ENCODE measurements around the gene ZNF629. TPM values are rescaled to one million over a fixed set of nuclear protein-coding genes. Genes with fewer than 3 reads are reported as not detected.
A peak's percentile ranks its signal among the peaks of the same experiment; 100 is the strongest.

The ZNF629 gene
- total RNA-seq, 2 experiments from 2014 or later: 1.6 to 1.7 TPM

DNA sequence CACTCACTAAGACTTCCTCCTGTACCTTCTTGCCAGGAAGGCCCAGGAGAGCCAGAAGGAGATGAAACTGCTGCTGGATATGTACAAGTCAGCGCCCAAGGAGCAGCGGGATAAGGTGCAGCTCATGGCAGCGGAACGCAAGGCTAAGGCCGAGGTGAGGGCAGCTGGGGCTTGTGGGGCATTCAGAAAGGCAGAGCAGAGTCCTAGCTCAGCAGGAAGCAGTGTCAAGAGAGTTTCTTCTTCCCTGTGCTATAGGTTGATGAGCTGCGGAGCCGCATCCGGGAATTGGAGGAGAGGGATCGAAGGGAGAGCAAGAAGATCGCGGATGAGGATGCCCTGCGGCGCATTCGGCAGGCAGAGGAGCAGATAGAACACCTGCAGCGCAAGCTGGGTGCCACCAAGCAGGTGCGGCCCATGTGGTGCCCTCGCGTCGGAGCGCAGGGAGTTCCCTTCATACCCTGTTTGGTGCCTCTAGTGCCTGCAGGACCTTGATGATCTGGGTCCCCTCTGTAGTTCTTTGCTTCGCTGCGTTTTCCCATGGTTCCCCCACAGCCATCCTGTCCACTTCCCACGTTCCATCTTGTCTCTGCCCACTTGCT, 18.3 kb downstream of the ZNF629 start:
- ChIA-PET POLR2A (interaction anchor here (0.6 to 1.1 kb wide), 3 partner anchors 9 to 21 kb away, joined by 3 to 4 read pairs (median 3); partner anchors contain the start of gene PHKG2), CTCF (no interaction called here)
- Histone ChIP-seq H3K27me3 (ENCODE audit: control insufficient read depth in 1 of 2, insufficient read depth in 2 of 2, low read length in 2 of 2) (no peaks in the 10 kb centered on the region), H3K9me3 (ENCODE audit: control insufficient read depth in 1 of 2, insufficient read depth in 1 of 2, low read length in 2 of 2) (no peaks in the 10 kb centered on the region), H3K36me3 (ENCODE audit: insufficient read depth, low read length) (peaks cover 91% of the 10 kb centered on the region), H3K27ac (ENCODE audit: low read depth in 1 of 2, low read length in 2 of 2) (no peak overlapping the region), H3K4me3 (ENCODE audit: low read length) (no peak overlapping the region), H3K4me1 (ENCODE audit: insufficient read depth, low read length) (peaks cover 13% of the 10 kb centered on the region)
- TF ChIP-seq, protein P1, sequence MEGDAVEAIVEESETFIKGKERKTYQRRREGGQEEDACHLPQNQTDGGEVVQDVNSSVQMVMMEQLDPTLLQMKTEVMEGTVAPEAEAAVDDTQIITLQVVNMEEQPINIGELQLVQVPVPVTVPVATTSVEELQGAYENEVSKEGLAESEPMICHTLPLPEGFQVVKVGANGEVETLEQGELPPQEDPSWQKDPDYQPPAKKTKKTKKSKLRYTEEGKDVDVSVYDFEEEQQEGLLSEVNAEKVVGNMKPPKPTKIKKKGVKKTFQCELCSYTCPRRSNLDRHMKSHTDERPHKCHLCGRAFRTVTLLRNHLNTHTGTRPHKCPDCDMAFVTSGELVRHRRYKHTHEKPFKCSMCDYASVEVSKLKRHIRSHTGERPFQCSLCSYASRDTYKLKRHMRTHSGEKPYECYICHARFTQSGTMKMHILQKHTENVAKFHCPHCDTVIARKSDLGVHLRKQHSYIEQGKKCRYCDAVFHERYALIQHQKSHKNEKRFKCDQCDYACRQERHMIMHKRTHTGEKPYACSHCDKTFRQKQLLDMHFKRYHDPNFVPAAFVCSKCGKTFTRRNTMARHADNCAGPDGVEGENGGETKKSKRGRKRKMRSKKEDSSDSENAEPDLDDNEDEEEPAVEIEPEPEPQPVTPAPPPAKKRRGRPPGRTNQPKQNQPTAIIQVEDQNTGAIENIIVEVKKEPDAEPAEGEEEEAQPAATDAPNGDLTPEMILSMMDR (IDR thresholded peaks at IDR 0.05): no peak
- Mint-ChIP-seq H3K9me3 (no peaks in the 10 kb centered on the region), H3K36me3 (ENCODE audit: low read depth) (peaks cover 99% of the 10 kb centered on the region), H3K4me1 (ENCODE audit: low read depth) (peaks cover 15% of the 10 kb centered on the region), H3K4me3 (no peak overlapping the region), H3K27me3 (no peaks in the 10 kb centered on the region), H3K27ac (no peak overlapping the region)
- no peak for DNase-seq
- intact Hi-C loops (cut with DNase I, micrococcal nuclease): loop anchor here in 1 of 2 experiments (10.0 kb wide), 1 partner anchor 434 kb away; no protein-coding TSS in a partner anchor
- ATAC-seq (ENCODE audit: poor library complexity): no peak

DNA sequence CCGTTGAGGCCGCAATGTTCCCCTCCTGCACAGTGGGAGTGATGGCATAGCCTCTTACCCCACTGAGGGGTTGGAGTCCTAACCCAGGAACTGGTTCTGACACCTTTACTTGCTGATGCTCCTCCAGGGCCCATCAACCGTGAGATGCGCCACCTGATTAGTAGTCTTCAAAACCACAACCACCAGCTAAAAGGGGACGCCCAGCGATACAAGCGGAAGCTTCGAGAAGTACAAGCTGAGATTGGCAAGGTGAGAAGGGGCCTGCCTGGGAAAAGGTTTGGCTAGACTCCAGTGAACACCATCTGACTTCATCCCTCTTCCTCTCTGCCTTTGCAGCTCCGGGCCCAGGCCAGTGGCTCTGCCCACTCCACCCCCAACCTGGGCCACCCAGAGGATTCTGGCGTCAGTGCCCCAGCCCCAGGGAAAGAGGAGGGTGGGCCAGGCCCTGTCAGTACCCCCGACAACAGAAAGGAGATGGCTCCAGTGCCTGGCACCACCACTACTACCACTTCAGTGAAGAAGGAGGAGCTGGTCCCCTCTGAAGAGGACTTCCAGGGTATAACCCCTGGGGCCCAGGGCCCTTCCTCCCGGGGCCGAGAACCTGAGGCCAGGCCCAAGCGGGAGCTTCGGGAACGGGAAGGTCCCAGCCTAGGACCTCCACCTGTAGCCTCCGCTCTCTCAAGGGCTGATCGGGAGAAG, 19.1 kb downstream of the ZNF629 start:
- H3K9me3 ChIP-seq (ENCODE audit: control insufficient read depth in 1 of 2, insufficient read depth in 1 of 2, low read length in 2 of 2): no peaks in the 10 kb centered on the region
- H3K27ac Mint-ChIP-seq: no peak overlapping the region
- H3K27me3 Mint-ChIP-seq: no peaks in the 10 kb centered on the region
- H3K4me1 ChIP-seq (ENCODE audit: insufficient read depth, low read length): peaks cover 21% of the 10 kb centered on the region
- H3K36me3 ChIP-seq (ENCODE audit: insufficient read depth, low read length): peaks cover 96% of the 10 kb centered on the region
- ATAC-seq (ENCODE audit: poor library complexity): no peak
- TF ChIP-seq, protein P1 (IDR thresholded peaks at IDR 0.05): no peak
- POLR2A ChIA-PET: interaction anchor here (0.9 kb wide), 1 partner anchor 20 kb away, joined by 3 read pairs; the partner anchor contains the start of gene PHKG2
- no peaks in the 10 kb centered on the region for H3K27me3 ChIP-seq (ENCODE audit: control insufficient read depth in 1 of 2, insufficient read depth in 2 of 2, low read length in 2 of 2)
- H3K4me1 Mint-ChIP-seq (ENCODE audit: low read depth): peaks cover 17% of the 10 kb centered on the region
- CTCF ChIA-PET: no interaction called here
- H3K36me3 Mint-ChIP-seq (ENCODE audit: low read depth): peaks cover 100% of the 10 kb centered on the region
- no peak overlapping the region for H3K4me3 Mint-ChIP-seq
- DNase-seq: peak in 3 of 14 experiments; percentile 49 to 78 (median 64)
- intact Hi-C loops (cut with DNase I, micrococcal nuclease): loop anchor here in 1 of 2 experiments (10.0 kb wide), 1 partner anchor 433 kb away; no protein-coding TSS in a partner anchor
- H3K4me3 ChIP-seq (ENCODE audit: low read length): no peak overlapping the region
- H3K9me3 Mint-ChIP-seq: no peaks in the 10 kb centered on the region
- H3K27ac ChIP-seq (ENCODE audit: low read depth in 1 of 2, low read length in 2 of 2): no peak overlapping the region

DNA sequence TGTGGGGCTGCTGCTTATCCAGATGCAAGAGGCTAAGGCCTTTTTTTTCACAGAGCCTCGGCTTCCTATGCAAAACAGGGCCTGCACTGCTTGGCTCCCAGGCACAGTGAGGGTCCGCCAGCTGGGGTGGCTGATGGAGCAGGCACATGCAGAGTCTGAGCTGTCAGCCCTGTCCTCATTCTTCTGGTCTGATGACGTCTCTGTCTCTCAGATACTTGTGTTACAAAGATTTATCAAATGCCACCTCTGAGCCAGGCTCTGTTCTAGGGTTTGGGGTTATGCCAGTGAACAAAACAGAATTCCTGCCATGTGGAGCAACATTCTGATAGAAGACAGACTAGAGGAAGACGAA, 20.1 kb downstream of the ZNF629 start:
- H3K36me3 ChIP-seq (ENCODE audit: insufficient read depth, low read length): peaks cover 87% of the 10 kb centered on the region
- no peak for DNase-seq
- H3K4me1 ChIP-seq (ENCODE audit: insufficient read depth, low read length): peaks cover 27% of the 10 kb centered on the region
- Mint-ChIP-seq H3K9me3 (no peaks in the 10 kb centered on the region), H3K27me3 (no peaks in the 10 kb centered on the region), H3K4me3 (no peak overlapping the region), H3K27ac (no peak overlapping the region), H3K36me3 (ENCODE audit: low read depth) (peaks cover 100% of the 10 kb centered on the region), H3K4me1 (ENCODE audit: low read depth) (peaks cover 20% of the 10 kb centered on the region)
- ATAC-seq (ENCODE audit: poor library complexity): no peak
- CTCF ChIA-PET: no interaction called here
- no peak overlapping the region for H3K27ac ChIP-seq (ENCODE audit: low read depth in 1 of 2, low read length in 2 of 2)
- H3K27me3 ChIP-seq (ENCODE audit: control insufficient read depth in 1 of 2, insufficient read depth in 2 of 2, low read length in 2 of 2): no peaks in the 10 kb centered on the region
- TF ChIP-seq, protein P1 (IDR thresholded peaks at IDR 0.05): no peak
- H3K9me3 ChIP-seq (ENCODE audit: control insufficient read depth in 1 of 2, insufficient read depth in 1 of 2, low read length in 2 of 2): no peaks in the 10 kb centered on the region
- intact Hi-C loops (cut with DNase I, micrococcal nuclease): loop anchor here in 1 of 2 experiments (10.0 kb wide), 1 partner anchor 432 kb away; no protein-coding TSS in a partner anchor
- POLR2A ChIA-PET: no interaction called here
- H3K4me3 ChIP-seq (ENCODE audit: low read length): no peak overlapping the region

All from CD4-positive, alpha-beta T cell (primary cell).